GM06990 (cell line): ENCODE measurements around the gene RPP14.

Experiments used
- DNase-seq: peaks from one replicate; pipeline ENCODE4 v3.0.0-alpha.2; 2011; ENCODE audit not compliant: insufficient read length; ENCODE audit errors: extremely low read depth
- H3K27me3 ChIP-seq: replicated peaks from 2 replicates; pipeline ENCODE4 v1.6.0; 2011; ENCODE audit warnings: low read length; ENCODE audit not compliant: control insufficient read depth, insufficient read depth
- H3K36me3 ChIP-seq: 2 replicates; pipeline ENCODE4 v1.5.1; 2011; ENCODE audit warnings: low read length; ENCODE audit not compliant: control insufficient read depth, insufficient read depth
- H3K4me3 ChIP-seq: replicated peaks from 2 replicates; pipeline ENCODE4 v1.5.1; 2011; ENCODE audit warnings: low read depth, mild to moderate bottlenecking, control low read depth, low read length
- CTCF ChIP-seq: IDR thresholded peaks from 2 replicates; pipeline ENCODE4 v1.5.1; 2011; ENCODE audit warnings: low read length, control low read depth, mild to moderate bottlenecking, inconsistent platforms; ENCODE audit not compliant: insufficient read depth, poor library complexity, severe bottlenecking

RPP14 gene

GRCh38 chr3:58305882-58306711 lies at the start of gene RPP14, which contains the start of gene HTD2:
TSS of gene RPP14 (plus strand) at chr3:58306245. CDS start at chr3:58310330, 4,085 bp downstream.
TSS of gene HTD2 (plus strand) at chr3:58306520. CDS start at chr3:58317614, 11,094 bp downstream.
- peak; percentile 97 for TF ChIP-seq CTCF
- no peaks in the 10 kb centered on the region for H3K27me3 ChIP-seq
- DNase-seq: peak; percentile 97
- peaks cover 5% of the 10 kb centered on the region for H3K36me3 ChIP-seq
- peak within 1 kb of the TSS; percentile 93 for H3K4me3 ChIP-seq

- TF ChIP-seq CTCF: no peak
- H3K4me3 ChIP-seq: no peak overlapping the region
- no peak for DNase-seq
- peaks cover 5% of the 10 kb centered on the region for H3K36me3 ChIP-seq
- no peaks in the 10 kb centered on the region for H3K27me3 ChIP-seq
Observed at GRCh38 chr3:58256511-58256910, 49.5 kb upstream of the RPP14 start.

GRCh38 chr3:58258392-58259055 lies 47.5 kb upstream of the RPP14 start:
- no peaks in the 10 kb centered on the region for H3K27me3 ChIP-seq
- no peak for DNase-seq
- no peak for TF ChIP-seq CTCF
- H3K4me3 ChIP-seq: no peak overlapping the region
- peaks cover 5% of the 10 kb centered on the region for H3K36me3 ChIP-seq

- H3K36me3 ChIP-seq: peaks cover 5% of the 10 kb centered on the region
- H3K4me3 ChIP-seq: no peak overlapping the region
- no peak for DNase-seq
- H3K27me3 ChIP-seq: no peaks in the 10 kb centered on the region
- no peak for TF ChIP-seq CTCF
Observed at GRCh38 chr3:58260261-58260731, 45.7 kb upstream of the RPP14 start.

GRCh38 chr3:58260733-58261132 lies 45.3 kb upstream of the RPP14 start:
- peaks cover 5% of the 10 kb centered on the region for H3K36me3 ChIP-seq
- H3K27me3 ChIP-seq: no peaks in the 10 kb centered on the region
- TF ChIP-seq CTCF: no peak
- no peak overlapping the region for H3K4me3 ChIP-seq
- no peak for DNase-seq
